Vagina (tissue), 2 donors: Measurements from ENCODE around the gene DMAC2.

ENCODE experiments used
- POLR2A ChIP-seq, 2 donors: fragments of 450-650 bp; IDR thresholded peaks; one replicate each; pipeline ENCODE4 v1.6.1; 2017; ENCODE audit warnings: antibody characterized with exemption in 2 of 2, mild to moderate bottlenecking in 2 of 2, moderate library complexity in 2 of 2
- POLR2AphosphoS5 ChIP-seq, 2 donors: sonication (generic); formaldehyde crosslinking; IDR thresholded peaks; one replicate each; pipeline ENCODE4 v1.9.0; 2017; ENCODE audit warnings: antibody characterized with exemption in 2 of 2, mild to moderate bottlenecking in 2 of 2, low read depth in 1 of 2; ENCODE audit not compliant: insufficient read depth in 1 of 2

GRCh38 chr19:41447732-41448332 lies 8.1 kb upstream of the DMAC2 start:
- no peak for TF ChIP-seq POLR2A (IDR thresholded peaks at IDR 0.05)
- TF ChIP-seq POLR2AphosphoS5 (IDR thresholded peaks at IDR 0.05; ENCODE audit: insufficient read depth in 1 of 2, low read depth in 1 of 2), result no peak
